HG02623 (cell line): ENCODE results near the gene COMTD1.

Experiments used
- ATAC-seq: cut with Tn5 transposase; IDR thresholded peaks from one replicate; pipeline ENCODE4 v1.9.1; 2021; ENCODE audit warnings: moderate library complexity; ENCODE audit not compliant: unreplicated experiment

The COMTD1 gene

GRCh38 chr10:75245354-75246250 is 9.8 kb upstream of the COMTD1 start:
- ATAC-seq, result no peak

GRCh38 chr10:75244487-75245353 is 9.0 kb upstream of the COMTD1 start:
- no peak for ATAC-seq

- ATAC-seq, result no peak
Observed at GRCh38 chr10:75243426-75243825, 7.7 kb upstream of the COMTD1 start.

GRCh38 chr10:75240329-75241076 is 4.7 kb upstream of the COMTD1 start:
- no peak for ATAC-seq

GRCh38 chr10:75239096-75239790 is 3.5 kb upstream of the COMTD1 start:
- ATAC-seq, result no peak

- no peak for ATAC-seq
Observed at GRCh38 chr10:75238182-75239095, 2.7 kb upstream of the COMTD1 start.

- no peak for ATAC-seq
Observed at GRCh38 chr10:75236178-75236825, 545 bp upstream of the COMTD1 start.

- peak; percentile 1 for ATAC-seq
Observed at GRCh38 chr10:75234683-75235374, 928 bp downstream of the COMTD1 start.

GRCh38 chr10:75234017-75234682 is 1.6 kb downstream of the COMTD1 start:
- peak; percentile 49 for ATAC-seq

- no peak for ATAC-seq
Observed at GRCh38 chr10:75233444-75234016, 2.2 kb downstream of the COMTD1 start.

- no peak for ATAC-seq
Observed at GRCh38 chr10:75231672-75232581, 3.8 kb downstream of the COMTD1 start.

- ATAC-seq, result peak; percentile 38
Observed at GRCh38 chr10:75230600-75231038, 5.1 kb downstream of the COMTD1 start.

GRCh38 chr10:75229971-75230370 is 5.8 kb downstream of the COMTD1 start:
- ATAC-seq, result no peak

- no peak for ATAC-seq
Observed at GRCh38 chr10:75228834-75229233, 6.9 kb downstream of the COMTD1 start.

GRCh38 chr10:75228278-75228677 is 7.5 kb downstream of the COMTD1 start:
- ATAC-seq, result no peak

GRCh38 chr10:75226656-75227055 is 9.1 kb downstream of the COMTD1 start:
- ATAC-seq, result no peak
